Epidermal melanocyte (primary cell): ENCODE data around the gene PNMA8B.
"Not testable (repeated sequence)": the region's sequence is repeated elsewhere in the genome, so short reads cannot be mapped to it uniquely, and the experiment has no call there.

Experiments
- DNase-seq: peaks from one replicate; pipeline ENCODE4 v3.0.0; 2011; ENCODE audit warnings: low spot score; ENCODE audit not compliant: insufficient read length

Gene PNMA8B

GRCh38 chr19:46513461-46514236 is 18.0 kb upstream of the PNMA8B start:
- peak; percentile 69 for DNase-seq

- DNase-seq = no peak
These were observed 15.6 kb upstream of the PNMA8B start for GRCh38 chr19:46511237-46511636.

DNA sequence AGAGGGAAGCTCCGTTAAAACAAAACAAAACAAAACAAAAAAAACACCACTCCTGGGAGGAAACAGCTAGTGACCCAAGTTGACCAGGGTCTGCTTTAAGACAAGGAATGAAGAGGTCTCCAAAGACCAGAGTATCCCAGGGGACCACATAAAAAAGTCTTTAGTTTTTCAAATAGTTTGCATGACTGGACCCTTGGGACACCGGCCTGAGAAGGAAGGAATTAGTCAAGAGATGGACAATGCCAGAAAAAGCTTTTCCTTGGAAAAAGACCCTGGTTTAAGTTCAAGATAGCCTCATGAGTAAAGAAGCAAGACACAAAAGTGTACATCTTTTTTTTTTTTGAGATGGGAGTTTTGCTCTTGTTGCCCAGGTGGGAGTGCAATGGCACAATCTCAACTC is 12.5 kb upstream of the PNMA8B start:
- DNase-seq = no peak

DNA sequence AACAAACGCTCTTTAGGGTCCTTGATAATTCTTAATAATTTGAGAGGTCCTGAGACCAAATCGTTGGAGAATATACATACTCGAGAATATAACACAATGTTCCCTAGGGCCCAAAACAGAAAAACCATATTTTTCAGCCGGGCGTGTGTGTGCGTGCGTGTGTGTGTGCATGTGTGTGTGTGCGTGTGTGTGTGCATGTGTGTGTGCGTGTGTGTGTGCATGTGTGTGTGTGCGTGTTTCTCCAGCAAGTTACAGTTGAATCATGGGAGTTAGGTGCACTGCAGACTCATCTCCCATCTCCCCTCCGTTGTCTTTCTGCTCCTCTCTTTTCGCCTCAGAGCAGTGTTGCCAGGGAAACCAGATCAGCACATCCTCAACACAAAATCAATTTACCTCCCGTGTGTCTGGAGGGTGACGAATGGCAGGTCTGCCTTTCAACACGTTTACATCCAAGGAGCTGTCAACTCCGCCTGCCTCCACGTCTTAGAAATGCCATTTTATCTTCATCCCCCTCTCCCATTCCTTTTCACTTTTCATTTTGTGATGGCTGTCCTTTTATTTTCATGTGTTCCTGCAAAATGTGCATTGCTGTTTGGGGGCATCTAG is 8.3 kb upstream of the PNMA8B start:
- no peak for DNase-seq

DNA sequence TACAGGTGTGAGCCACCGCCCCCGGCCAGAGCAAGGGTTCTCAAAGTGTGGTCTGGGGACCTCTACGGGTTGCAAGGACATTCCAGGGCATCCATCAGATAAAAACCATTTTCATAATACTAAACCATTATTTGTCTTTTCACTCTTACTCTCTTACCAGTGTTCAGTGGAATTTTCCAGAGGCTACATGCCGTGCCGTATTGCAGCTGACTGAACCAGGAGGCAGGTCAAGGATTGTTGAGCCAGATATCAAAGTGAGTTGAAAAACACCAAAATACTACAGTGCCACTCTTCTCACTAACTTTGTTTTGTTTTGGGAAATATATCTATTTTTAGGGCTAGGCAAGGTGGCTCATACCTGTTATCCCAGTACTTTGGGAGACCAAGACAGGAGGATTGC is 7.2 kb upstream of the PNMA8B start:
- DNase-seq = no peak

- no peak for DNase-seq
These were observed 4.0 kb upstream of the PNMA8B start for GRCh38 chr19:46499692-46500091.

DNA sequence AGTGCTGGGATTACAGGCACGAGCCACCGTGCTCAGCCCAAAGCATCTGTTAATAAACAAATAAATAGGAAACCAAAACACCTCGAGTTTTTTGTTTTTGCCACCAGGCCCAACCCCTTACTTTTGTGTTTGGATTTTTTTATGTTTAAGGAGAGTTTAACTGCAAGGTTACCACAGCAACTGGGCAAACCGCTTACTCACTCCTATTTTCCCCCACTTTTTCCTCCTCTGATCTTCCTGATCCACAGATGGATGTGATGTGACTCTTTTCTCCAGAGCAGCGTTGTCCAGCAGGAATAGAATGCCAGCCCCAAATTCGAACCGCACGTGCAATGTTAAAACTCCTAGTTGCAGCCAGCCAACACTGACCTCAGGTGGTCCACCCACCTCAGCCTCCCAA is 2.1 kb upstream of the PNMA8B start:
- DNase-seq = no peak

- not testable (repeated sequence) for DNase-seq
These were observed 1.2 kb upstream of the PNMA8B start for GRCh38 chr19:46496886-46497285.

DNA sequence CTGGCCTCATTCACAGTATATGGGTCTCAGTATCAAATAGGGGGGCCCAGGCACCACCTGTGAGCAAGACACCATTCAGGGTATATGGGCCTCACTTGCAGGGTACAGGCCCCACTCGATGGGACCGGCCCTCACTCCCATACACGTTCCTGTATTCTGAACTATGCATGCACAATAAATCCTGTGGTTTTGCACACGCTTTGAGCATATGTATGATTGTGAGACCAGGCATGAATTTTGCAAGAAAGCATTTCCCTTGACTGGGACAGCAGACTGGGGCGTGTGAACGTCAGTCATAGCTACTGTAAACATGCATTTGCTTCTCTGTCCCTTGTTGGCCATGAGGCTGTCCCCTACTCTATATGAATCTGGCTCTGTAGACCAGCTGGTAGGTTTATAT is 637 bp upstream of the PNMA8B start:
- DNase-seq = no peak

DNA sequence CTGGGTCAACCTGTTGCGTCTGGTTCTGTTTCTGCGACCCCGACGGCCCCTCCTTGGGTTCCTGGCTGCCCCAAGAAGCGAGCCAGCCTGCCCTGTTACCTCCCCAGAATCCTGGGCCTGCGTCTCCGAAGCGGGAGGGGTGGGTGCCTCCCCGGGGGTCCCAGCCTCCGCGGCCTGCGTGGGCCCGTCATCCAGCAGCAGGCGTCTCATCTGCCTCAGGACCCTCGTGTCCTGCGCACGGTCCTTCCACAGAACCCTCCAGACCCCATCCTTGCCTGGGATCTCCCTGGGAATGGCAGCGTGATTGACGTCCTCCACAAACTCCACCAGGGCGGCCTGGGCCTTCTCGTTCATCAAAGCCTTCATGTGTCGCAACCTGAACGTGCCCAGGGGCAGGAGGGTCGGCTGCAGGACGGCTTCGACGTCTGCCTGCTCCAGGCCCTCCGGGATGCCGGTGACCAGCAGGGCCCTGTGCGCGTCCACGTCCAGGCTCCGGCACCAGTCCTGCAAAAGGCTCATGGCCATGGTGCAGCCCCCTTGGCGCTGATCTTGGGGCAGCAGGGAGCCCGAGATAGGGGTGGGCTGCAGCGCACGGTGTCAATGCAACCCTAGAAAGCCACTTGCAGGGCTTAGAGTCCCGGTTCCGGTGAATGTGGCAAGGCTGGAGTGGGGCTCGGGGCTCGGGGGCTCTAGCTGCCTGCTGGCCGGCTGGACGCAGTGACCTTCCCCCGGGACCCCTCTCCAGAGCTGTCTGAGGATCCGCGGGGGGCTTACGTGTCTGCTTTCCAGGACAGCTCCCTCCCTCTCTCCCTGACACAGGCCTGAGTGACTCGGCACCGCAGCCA is 504 bp downstream of the PNMA8B start:
- DNase-seq = no peak

- DNase-seq = no peak
These were observed 1.3 kb downstream of the PNMA8B start for GRCh38 chr19:46494146-46494940.

- DNase-seq = no peak
These were observed 2.2 kb downstream of the PNMA8B start for GRCh38 chr19:46493236-46494145.

GRCh38 chr19:46492841-46493235 is 2.8 kb downstream of the PNMA8B start:
- DNase-seq = no peak

DNA sequence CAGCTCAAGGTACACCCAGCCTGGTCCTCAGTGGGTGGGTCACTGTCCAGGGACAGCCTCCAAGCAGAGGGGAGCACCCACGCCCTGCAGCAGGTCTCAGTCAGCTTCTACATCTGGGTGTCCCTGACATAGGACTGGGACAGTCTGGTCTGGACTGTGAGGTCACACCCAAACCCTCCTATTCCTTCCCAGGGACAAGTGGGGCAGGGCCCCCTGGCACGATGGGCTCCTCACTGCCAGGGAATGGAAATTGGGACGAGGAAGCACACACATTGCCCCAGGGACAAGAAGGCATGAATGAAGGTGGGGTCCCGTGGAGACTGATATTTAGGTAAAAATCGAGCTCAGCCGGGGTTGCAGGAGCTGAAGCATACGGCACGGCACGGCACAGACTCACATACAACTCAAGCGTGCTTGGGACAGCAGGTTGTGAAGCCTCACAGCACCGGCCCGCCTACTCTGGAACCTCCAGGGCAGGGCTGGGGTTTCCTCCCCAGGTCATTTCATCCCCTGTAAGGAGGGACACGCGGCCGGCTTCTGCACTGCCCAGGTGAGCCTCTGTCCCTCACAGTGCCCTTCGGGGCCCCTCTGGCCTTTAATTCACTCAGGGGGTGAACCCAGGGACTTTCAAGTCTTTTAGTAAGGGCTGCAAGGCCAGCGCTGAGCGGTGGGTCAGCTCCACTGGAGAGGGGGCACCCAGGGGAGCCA is 3.5 kb downstream of the PNMA8B start:
- DNase-seq = no peak

DNA sequence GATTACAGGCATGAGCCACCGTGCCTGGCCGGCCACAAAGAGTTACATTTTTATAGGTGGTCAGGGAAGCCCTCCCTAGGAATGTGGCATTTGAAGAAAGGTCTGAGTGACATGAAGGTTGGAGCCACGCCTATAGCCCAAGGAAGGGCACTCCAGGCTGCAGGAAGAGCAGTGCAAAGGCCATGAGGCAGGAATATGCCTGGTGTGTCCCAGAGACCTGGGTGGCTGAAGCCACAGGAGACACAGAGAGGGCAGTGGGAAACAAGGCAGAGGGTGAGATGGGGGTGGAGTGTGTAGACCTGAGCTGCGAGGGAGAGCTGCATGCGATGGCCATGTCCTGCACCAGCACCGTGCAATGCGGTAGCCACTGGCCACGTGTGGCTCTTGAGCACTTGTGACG is 4.9 kb downstream of the PNMA8B start:
- no peak for DNase-seq

- DNase-seq = no peak
These were observed 6.0 kb downstream of the PNMA8B start for GRCh38 chr19:46489445-46490272.

DNA sequence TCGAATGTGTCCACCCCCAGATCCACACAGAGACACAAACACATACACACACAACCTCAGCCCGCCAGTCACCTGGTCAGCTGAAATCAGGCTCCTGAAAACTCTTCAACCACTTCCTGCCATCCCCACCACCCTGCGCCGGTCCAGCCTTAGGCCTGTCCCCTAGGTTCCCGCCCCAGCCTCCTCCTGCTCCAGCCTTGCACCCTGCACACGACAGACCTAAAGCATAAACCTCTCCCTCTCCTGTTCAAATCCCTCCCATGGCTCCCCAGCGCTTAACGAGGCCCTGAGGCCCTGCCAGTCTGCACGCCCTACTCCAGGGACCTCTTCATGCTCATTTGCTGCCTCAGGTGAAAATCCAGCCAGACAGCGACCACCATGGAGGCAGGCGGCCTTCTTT is 7.1 kb downstream of the PNMA8B start:
- DNase-seq = no peak

GRCh38 chr19:46487802-46488445 is 7.7 kb downstream of the PNMA8B start:
- peak; percentile 76 for DNase-seq
